Measurements from ENCODE around the gene EIF4E2.

EIF4E2 gene

GRCh38 chr2:232550354-232551249 is at the start of gene EIF4E2, which contains the start of gene TIGD1:
TSS of gene EIF4E2 (plus strand) at chr2:232550689. CDS start at chr2:232550725, 36 bp downstream.
TSS of gene TIGD1 (minus strand) at chr2:232550557. CDS start at chr2:232549882, 675 bp downstream.
- DNase-seq (ENCODE audit: low read depth in 2 of 2), result peak; percentile 81 to 84

GRCh38 chr2:232501331-232501771 is 49.1 kb upstream of the EIF4E2 start:
- no peak for DNase-seq (ENCODE audit: low read depth in 2 of 2)

- DNase-seq (ENCODE audit: low read depth in 2 of 2), result no peak
Observed at GRCh38 chr2:232501794-232502390, 48.6 kb upstream of the EIF4E2 start.

GRCh38 chr2:232502511-232502910 is 48.0 kb upstream of the EIF4E2 start:
- no peak for DNase-seq (ENCODE audit: low read depth in 2 of 2)

- no peak for DNase-seq (ENCODE audit: low read depth in 2 of 2)
Observed at GRCh38 chr2:232502911-232503808, 47.3 kb upstream of the EIF4E2 start.

- no peak for DNase-seq (ENCODE audit: low read depth in 2 of 2)
Observed at GRCh38 chr2:232503809-232504323, 46.6 kb upstream of the EIF4E2 start.

- DNase-seq (ENCODE audit: low read depth in 2 of 2), result no peak
Observed at GRCh38 chr2:232504438-232504837, 46.1 kb upstream of the EIF4E2 start.

GRCh38 chr2:232505856-232506255 is 44.6 kb upstream of the EIF4E2 start:
- DNase-seq (ENCODE audit: low read depth in 2 of 2), result no peak

- DNase-seq (ENCODE audit: low read depth in 2 of 2), result no peak
Observed at GRCh38 chr2:232506709-232507108, 43.8 kb upstream of the EIF4E2 start.

GRCh38 chr2:232508251-232508650 is 42.2 kb upstream of the EIF4E2 start:
- no peak for DNase-seq (ENCODE audit: low read depth in 2 of 2)

- DNase-seq (ENCODE audit: low read depth in 2 of 2), result no peak
Observed at GRCh38 chr2:232511336-232511890, 39.1 kb upstream of the EIF4E2 start.

GRCh38 chr2:232512602-232513001 is 37.9 kb upstream of the EIF4E2 start:
- DNase-seq (ENCODE audit: low read depth in 2 of 2), result no peak

- DNase-seq (ENCODE audit: low read depth in 2 of 2), result no peak
Observed at GRCh38 chr2:232513353-232513752, 37.1 kb upstream of the EIF4E2 start.

- no peak for DNase-seq (ENCODE audit: low read depth in 2 of 2)
Observed at GRCh38 chr2:232515639-232516038, 34.9 kb upstream of the EIF4E2 start.

- no peak for DNase-seq (ENCODE audit: low read depth in 2 of 2)
Observed at GRCh38 chr2:232516551-232516950, 33.9 kb upstream of the EIF4E2 start.

GRCh38 chr2:232518844-232519243 is 31.6 kb upstream of the EIF4E2 start:
- DNase-seq (ENCODE audit: low read depth in 2 of 2), result no peak

GRCh38 chr2:232519581-232520438 is 30.7 kb upstream of the EIF4E2 start, which contains the start of gene PRSS56:
TSS of gene PRSS56 (plus strand) at chr2:232520388. CDS start at chr2:232520599, 211 bp downstream.
- DNase-seq (ENCODE audit: low read depth in 2 of 2), result no peak

- no peak for DNase-seq (ENCODE audit: low read depth in 2 of 2)
Observed at GRCh38 chr2:232520489-232520888, 30.0 kb upstream of the EIF4E2 start.

- no peak for DNase-seq (ENCODE audit: low read depth in 2 of 2)
Observed at GRCh38 chr2:232521098-232521497, 29.4 kb upstream of the EIF4E2 start.

GRCh38 chr2:232521959-232522622 is 28.4 kb upstream of the EIF4E2 start:
- peak; percentile 32 to 52 for DNase-seq (ENCODE audit: low read depth in 2 of 2)

All from stimulated activated CD8-positive, alpha-beta memory T cell treated with anti-CD3 and anti-CD28 coated beads, Interleukin-7, amount 100 ng/mL, for 1 hour (primary cell).